Measurements from ENCODE around the gene UHMK1. TPM values are rescaled to one million over a fixed set of nuclear protein-coding genes. Genes with fewer than 3 reads are reported as not detected.

UHMK1 gene
- total and polyA plus RNA-seq, 2 experiments from 2014 or later: 11.3 to 55.4 TPM

- no peak for DNase-seq (ENCODE audit: low spot score)
- H3K4me3 ChIP-seq: no peak overlapping the region
- H3K9me2 ChIP-seq (replicated peaks; ENCODE audit: insufficient read depth): no peaks in the 10 kb centered on the region
- TF ChIP-seq EZH2 (IDR thresholded peaks at IDR 0.05; ENCODE audit: borderline replicate concordance) (no peak), EZH2phosphoT487 (IDR thresholded peaks at IDR 0.05; ENCODE audit: low read depth, severe bottlenecking, unreplicated experiment) (no peak), CTCF (IDR thresholded peaks at IDR 0.05; ENCODE audit: poor library complexity) (no peak)
- H4K20me1 ChIP-seq (ENCODE audit: insufficient read depth, poor library complexity, severe bottlenecking): no peaks in the 10 kb centered on the region
- no peaks in the 10 kb centered on the region for H3K27me3 ChIP-seq
- H2AFZ ChIP-seq: no peak overlapping the region
- H3K36me3 ChIP-seq (replicated peaks; ENCODE audit: insufficient read depth, low read depth): no peaks in the 10 kb centered on the region
- WGBS (ENCODE audit: low lambda C conversion rate, missing lambda C conversion rate): 87% methylated on average over 1 of the region's 1 CpG
- no peak overlapping the region for H3K4me2 ChIP-seq
- H3K9me3 ChIP-seq (ENCODE audit: low read depth): no peaks in the 10 kb centered on the region
- H3K79me2 ChIP-seq: no peaks in the 10 kb centered on the region
- H3K4me1 ChIP-seq (ENCODE audit: insufficient read depth): no peaks in the 10 kb centered on the region
- H3K27ac ChIP-seq: no peak overlapping the region
Measured at GRCh38 chr1:162554258-162554657, 56.6 kb downstream of the UHMK1 start.

- Histone ChIP-seq H3K4me2 (no peak overlapping the region), H3K4me3 (no peak overlapping the region), H3K9me2 (replicated peaks; ENCODE audit: insufficient read depth) (no peaks in the 10 kb centered on the region), H3K27me3 (no peaks in the 10 kb centered on the region), H3K79me2 (peaks cover 9% of the 10 kb centered on the region), H3K9me3 (ENCODE audit: low read depth) (no peaks in the 10 kb centered on the region), H4K20me1 (ENCODE audit: insufficient read depth, poor library complexity, severe bottlenecking) (no peaks in the 10 kb centered on the region), H3K27ac (no peak overlapping the region), H3K36me3 (replicated peaks; ENCODE audit: insufficient read depth, low read depth) (no peaks in the 10 kb centered on the region), H3K4me1 (ENCODE audit: insufficient read depth) (peaks cover 9% of the 10 kb centered on the region), H2AFZ (no peak overlapping the region)
- TF ChIP-seq EZH2phosphoT487 (IDR thresholded peaks at IDR 0.05; ENCODE audit: low read depth, severe bottlenecking, unreplicated experiment): no peak
- TF ChIP-seq EZH2 (IDR thresholded peaks at IDR 0.05; ENCODE audit: borderline replicate concordance): no peak
- no peak for TF ChIP-seq CTCF (IDR thresholded peaks at IDR 0.05; ENCODE audit: poor library complexity)
- WGBS (ENCODE audit: low lambda C conversion rate, missing lambda C conversion rate): 73% methylated on average over 3 of the region's 3 CpGs
- no peak for DNase-seq (ENCODE audit: low spot score)
Measured at GRCh38 chr1:162557536-162557935, 59.9 kb downstream of the UHMK1 start.

- no peaks in the 10 kb centered on the region for H3K27me3 ChIP-seq
- peaks cover 12% of the 10 kb centered on the region for H3K4me1 ChIP-seq (ENCODE audit: insufficient read depth)
- peak overlapping the region; percentile 88 for H2AFZ ChIP-seq
- H3K36me3 ChIP-seq (replicated peaks; ENCODE audit: insufficient read depth, low read depth): no peaks in the 10 kb centered on the region
- no peak for TF ChIP-seq CTCF (IDR thresholded peaks at IDR 0.05; ENCODE audit: poor library complexity)
- no peak for TF ChIP-seq EZH2phosphoT487 (IDR thresholded peaks at IDR 0.05; ENCODE audit: low read depth, severe bottlenecking, unreplicated experiment)
- no peaks in the 10 kb centered on the region for H3K9me2 ChIP-seq (replicated peaks; ENCODE audit: insufficient read depth)
- H3K79me2 ChIP-seq: peaks cover 38% of the 10 kb centered on the region
- peak; percentile 49 for DNase-seq (ENCODE audit: low spot score)
- peaks cover 3% of the 10 kb centered on the region for H4K20me1 ChIP-seq (ENCODE audit: insufficient read depth, poor library complexity, severe bottlenecking)
- H3K27ac ChIP-seq: peak overlapping the region; percentile 97
- peak overlapping the region; percentile 88 for H3K4me2 ChIP-seq
- 54% methylated on average over 9 of the region's 9 CpGs for WGBS (ENCODE audit: low lambda C conversion rate, missing lambda C conversion rate)
- no peaks in the 10 kb centered on the region for H3K9me3 ChIP-seq (ENCODE audit: low read depth)
- peak overlapping the region; percentile 47 for H3K4me3 ChIP-seq
Measured at GRCh38 chr1:162560303-162561036, 62.9 kb downstream of the UHMK1 start.
